KOPT-K1 (cell line): ENCODE measurements around the gene HNRNPF.
"Not testable (repeated sequence)": the region's sequence is repeated elsewhere in the genome, so short reads cannot be mapped to it uniquely, and the experiment has no call there.

Experiments
- H3K27ac ChIP-seq: fragments of 200-600 bp; sonication (generic); 2 replicates; pipeline ENCODE4 v1.5.1; 2016; ENCODE audit warnings: antibody characterized with exemption, mild to moderate bottlenecking, low read depth, low read length; ENCODE audit not compliant: poor library complexity, severe bottlenecking
- H3K36me3 ChIP-seq: fragments of 200-600 bp; sonication (generic); 2 replicates; pipeline ENCODE4 v1.5.1; 2017; ENCODE audit warnings: antibody characterized with exemption, mild to moderate bottlenecking, low read length, moderate library complexity; ENCODE audit not compliant: insufficient read depth
- H3K9me3 ChIP-seq: fragments of 200-600 bp; sonication (generic); 2 replicates; pipeline ENCODE4 v1.5.1; 2017; ENCODE audit warnings: antibody characterized with exemption, low read length, mild to moderate bottlenecking; ENCODE audit not compliant: insufficient read depth, poor library complexity, severe bottlenecking

The HNRNPF gene

DNA sequence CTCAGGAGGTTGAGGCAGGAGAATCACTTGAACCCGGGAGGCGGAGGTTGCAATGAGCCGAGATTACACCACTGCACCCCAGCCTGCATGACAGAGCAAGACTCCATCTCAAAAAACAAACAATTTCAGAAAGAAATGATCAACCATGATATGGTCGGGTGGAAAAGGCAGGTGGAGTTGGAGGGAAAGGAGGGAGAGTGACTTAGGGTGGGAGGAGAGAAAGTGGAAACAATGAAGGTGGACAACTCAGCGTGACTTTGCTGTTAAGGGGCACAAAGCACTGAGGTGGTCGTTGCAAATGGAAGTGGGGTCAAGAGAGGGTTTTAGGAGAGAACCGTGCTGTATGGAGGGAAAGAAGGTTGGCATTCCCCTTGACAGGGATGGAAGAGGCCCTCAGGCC lies 67.5 kb downstream of the HNRNPF start:
- Histone ChIP-seq H3K36me3 (no peaks in the 10 kb centered on the region), H3K27ac (no peak overlapping the region), H3K9me3 (no peaks in the 10 kb centered on the region)

DNA sequence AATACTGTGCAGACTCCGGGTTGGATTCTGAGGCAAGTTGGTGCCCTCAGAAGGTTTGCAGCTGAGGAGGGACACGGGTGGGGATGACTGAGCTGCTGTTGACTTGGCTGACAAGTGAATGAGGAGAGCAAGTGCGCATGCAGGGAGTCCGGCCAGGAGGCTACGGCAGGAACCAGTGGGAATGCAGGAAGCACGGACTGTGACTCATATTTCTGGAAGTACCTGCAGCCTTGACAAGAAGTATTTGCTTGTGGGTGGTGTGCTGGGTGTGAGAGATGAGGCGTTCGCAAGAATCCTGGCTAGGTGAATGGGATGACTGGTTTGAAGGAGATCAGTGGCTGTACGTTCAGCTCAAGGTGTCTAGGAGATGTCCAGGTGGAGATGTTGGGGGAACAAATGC lies 68.4 kb downstream of the HNRNPF start:
- no peaks in the 10 kb centered on the region for H3K9me3 ChIP-seq
- no peaks in the 10 kb centered on the region for H3K36me3 ChIP-seq
- H3K27ac ChIP-seq = no peak overlapping the region

DNA sequence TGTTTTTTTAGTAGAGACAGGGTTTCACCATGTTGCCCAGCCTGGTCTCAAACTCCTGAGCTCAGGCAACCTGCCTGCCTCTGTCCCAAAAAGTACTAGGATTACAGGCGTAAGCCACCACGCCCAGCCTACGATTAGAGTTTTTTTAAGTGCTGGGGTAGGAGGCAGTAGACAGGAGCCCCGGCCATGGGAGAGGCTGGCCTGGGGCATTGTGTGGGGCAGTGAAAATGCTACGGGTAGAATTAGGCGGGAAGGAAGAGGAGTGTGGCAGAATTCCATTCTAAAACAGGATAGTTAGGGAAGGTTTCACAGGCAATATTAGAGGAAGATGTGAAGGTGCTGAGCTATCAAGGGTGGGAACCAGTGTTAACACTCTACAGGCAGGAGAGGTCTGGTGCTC lies 68.9 kb downstream of the HNRNPF start:
- Histone ChIP-seq H3K9me3 (no peaks in the 10 kb centered on the region), H3K27ac (no peak overlapping the region), H3K36me3 (no peaks in the 10 kb centered on the region)

DNA sequence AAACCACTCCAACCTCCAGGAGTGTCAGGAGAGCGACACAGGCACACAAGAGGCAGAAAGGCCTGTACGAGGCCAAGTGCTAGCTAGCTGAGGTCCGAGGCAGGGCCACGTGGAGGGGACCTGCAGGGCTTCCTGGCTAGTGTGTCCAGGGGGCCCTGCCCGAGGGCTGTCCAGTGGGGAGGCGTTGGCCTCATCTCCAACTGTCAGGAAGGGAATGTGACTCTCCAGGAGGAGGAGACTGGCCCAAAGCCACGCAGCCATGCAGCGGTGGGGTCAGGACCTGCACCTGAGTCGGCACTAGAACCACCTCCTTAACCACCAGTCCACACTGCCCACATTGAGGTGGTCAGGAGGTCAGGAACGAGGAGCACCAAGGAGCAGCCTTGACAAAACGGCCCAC lies 69.8 kb downstream of the HNRNPF start:
- Histone ChIP-seq H3K27ac (no peak overlapping the region), H3K9me3 (no peaks in the 10 kb centered on the region), H3K36me3 (no peaks in the 10 kb centered on the region)

DNA sequence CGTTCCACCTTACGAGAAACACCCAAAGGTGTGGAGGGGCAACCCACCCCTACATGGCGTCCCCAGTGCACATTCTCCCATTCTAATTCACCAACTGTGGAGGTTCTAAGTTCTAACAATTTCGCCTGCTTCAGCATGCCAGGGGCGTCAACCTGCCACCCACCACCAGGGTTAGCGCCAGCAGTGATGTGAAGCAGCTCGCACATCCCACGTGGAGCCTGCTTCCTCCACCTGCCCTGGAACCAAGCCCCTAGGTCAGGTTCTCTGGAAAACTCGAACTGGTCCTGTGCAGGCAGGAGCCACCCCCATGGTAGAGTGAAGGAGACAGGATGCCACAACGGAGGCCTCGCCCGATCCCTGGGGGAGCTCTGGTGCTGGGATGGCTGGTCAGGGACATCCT lies 70.9 kb downstream of the HNRNPF start:
- no peaks in the 10 kb centered on the region for H3K9me3 ChIP-seq
- no peaks in the 10 kb centered on the region for H3K36me3 ChIP-seq
- no peak overlapping the region for H3K27ac ChIP-seq

DNA sequence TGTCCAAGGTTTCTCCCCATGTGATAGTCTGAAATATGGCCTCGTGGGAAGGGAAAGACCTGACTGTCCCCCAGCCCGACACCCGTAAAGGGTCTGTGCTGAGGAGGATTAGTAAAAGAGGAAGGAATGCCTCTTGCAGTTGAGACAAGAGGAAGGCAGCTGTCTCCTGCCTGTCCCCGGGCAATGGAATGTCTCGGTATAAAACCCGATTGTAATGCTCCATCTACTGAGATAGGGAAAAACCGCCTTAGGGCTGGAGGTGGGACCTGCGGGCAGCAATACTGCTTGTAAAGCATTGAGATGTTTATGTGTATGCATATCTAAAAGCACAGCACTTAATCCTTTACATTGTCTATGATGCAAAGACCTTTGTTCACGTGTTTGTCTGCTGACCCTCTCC lies 71.5 kb downstream of the HNRNPF start:
- not testable (repeated sequence) for H3K36me3 ChIP-seq, H3K27ac ChIP-seq

DNA sequence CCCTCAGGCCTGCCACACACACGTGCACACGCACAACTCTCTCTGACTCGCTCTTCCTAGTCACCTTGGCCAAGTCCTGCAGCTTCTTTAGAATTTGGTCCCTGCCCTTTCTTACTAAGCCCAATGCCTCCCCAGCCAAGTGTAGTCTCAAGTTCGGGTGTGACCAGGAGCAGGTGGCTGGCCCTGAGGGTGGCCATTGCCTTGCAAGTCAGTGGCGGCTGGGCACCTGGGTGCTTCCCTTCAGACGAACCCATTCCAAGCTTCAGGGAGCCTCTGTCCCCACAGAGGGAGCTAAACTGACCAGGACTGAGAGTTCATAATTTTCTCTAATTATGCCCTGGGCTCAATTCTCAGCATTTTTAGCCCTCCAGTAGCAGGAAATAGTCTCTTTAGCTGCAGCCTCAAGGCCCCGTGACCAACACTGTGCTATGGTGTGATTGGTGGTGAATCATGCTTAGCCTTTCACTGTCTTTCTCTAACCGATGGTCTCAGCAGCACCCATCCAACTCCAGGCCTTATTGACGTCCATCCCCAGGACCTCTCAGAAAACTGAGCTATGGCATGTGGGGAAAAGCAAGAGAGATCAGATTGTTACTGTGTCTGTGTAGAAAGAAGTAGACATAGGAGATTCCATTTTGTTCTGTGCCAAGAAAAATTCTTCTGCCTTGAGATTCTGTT lies 72.2 kb downstream of the HNRNPF start:
- no peak overlapping the region for H3K27ac ChIP-seq
- no peaks in the 10 kb centered on the region for H3K36me3 ChIP-seq
- H3K9me3 ChIP-seq = no peaks in the 10 kb centered on the region

More for the DNA sequence above, 71.5 kb downstream of the HNRNPF start:
- H3K9me3 ChIP-seq = not testable (repeated sequence)

DNA sequence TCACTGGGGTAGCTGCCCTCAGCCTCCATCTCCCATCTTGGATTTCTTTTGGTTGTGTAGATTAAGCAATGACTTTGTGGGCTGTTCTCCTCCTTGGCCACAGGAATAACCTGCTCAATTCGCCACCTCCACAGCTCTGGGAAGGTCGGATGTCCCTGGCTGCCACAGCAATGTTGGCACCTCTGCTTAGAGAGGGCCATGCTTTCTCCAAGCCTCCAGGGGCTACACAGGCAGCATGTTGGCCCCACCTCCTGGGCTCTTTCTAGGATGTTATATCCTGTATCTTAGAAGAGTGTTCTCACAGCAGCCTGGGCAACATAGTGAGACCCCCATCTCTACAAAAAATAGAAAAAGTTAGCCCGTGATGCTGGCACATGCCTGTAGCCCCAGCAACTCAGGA lies 72.9 kb downstream of the HNRNPF start:
- no peaks in the 10 kb centered on the region for H3K36me3 ChIP-seq
- H3K9me3 ChIP-seq = no peaks in the 10 kb centered on the region
- no peak overlapping the region for H3K27ac ChIP-seq
